Tibial nerve (tissue), 3 donors: Measurements from ENCODE around the gene FGF5.

Experiments
- CTCF ChIP-seq, 5 experiments: fragments of 200-600 bp in 3 of 5; fragments of 450-650 bp in 2 of 5; sonication (generic) in 3 of 5; IDR thresholded peaks; one replicate each; pipeline ENCODE4 v1.5.1; 2016 to 2019; ENCODE audit warnings: antibody characterized with exemption in 5 of 5, mild to moderate bottlenecking in 3 of 5, moderate library complexity in 2 of 5
- POLR2A ChIP-seq, 2 donors: fragments of 450-650 bp; IDR thresholded peaks; one replicate each; pipeline ENCODE4 v1.6.1; 2017; ENCODE audit warnings: antibody characterized with exemption in 2 of 2, mild to moderate bottlenecking in 2 of 2, moderate library complexity in 2 of 2

GRCh38 chr4:80279751-80280150, 13.3 kb downstream of the FGF5 start:
- TF ChIP-seq POLR2A (IDR thresholded peaks at IDR 0.05) (no peak), CTCF (IDR thresholded peaks at IDR 0.05) (no peak)
